Stimulated activated memory B cell treated with anti-CD40 and anti-IgM and Interleukin-4, amounts not matched to agents 10 μg/mL and 1 μg/mL and 100 μg/mL, for 72 hours (primary cell): ENCODE measurements around the gene TAS2R60.
"Not testable (repeated sequence)": the region's sequence is repeated elsewhere in the genome, so short reads cannot be mapped to it uniquely, and the experiment has no call there.

Source experiments
- ATAC-seq: fragments of 150-1000 bp; cut with Tn5 transposase; 2 replicates; pipeline ENCODE4 v1.10.0; 2021
- H3K27ac Mint-ChIP-seq: one replicate; pipeline ENCODE4 v1.8.0; 2022; ENCODE audit warnings: mild to moderate bottlenecking, mixed read lengths
- H3K27me3 Mint-ChIP-seq: one replicate; pipeline ENCODE4 v1.8.0; 2022; ENCODE audit warnings: mixed read lengths
- H3K36me3 Mint-ChIP-seq: one replicate; pipeline ENCODE4 v1.8.0; 2022; ENCODE audit warnings: mixed read lengths
- H3K4me1 Mint-ChIP-seq: one replicate; pipeline ENCODE4 v1.8.0; 2022; ENCODE audit warnings: mixed read lengths
- H3K4me3 Mint-ChIP-seq: one replicate; pipeline ENCODE4 v1.8.0; 2022; ENCODE audit warnings: mild to moderate bottlenecking, moderate library complexity, mixed read lengths
- H3K9me3 Mint-ChIP-seq: one replicate; pipeline ENCODE4 v1.8.0; 2022; ENCODE audit warnings: mixed read lengths

Gene TAS2R60

GRCh38 chr7:143406002-143406357 is 37.3 kb upstream of the TAS2R60 start:
- H3K4me3 Mint-ChIP-seq, result no peak overlapping the region
- no peaks in the 10 kb centered on the region for H3K36me3 Mint-ChIP-seq
- H3K9me3 Mint-ChIP-seq, result no peaks in the 10 kb centered on the region
- H3K27ac Mint-ChIP-seq, result no peak overlapping the region
- ATAC-seq, result no peak
- H3K27me3 Mint-ChIP-seq, result peaks cover 21% of the 10 kb centered on the region
- peaks cover 33% of the 10 kb centered on the region for H3K4me1 Mint-ChIP-seq

GRCh38 chr7:143407287-143408251 is 35.7 kb upstream of the TAS2R60 start:
- Mint-ChIP-seq H3K36me3 (no peaks in the 10 kb centered on the region), H3K27me3 (peaks cover 32% of the 10 kb centered on the region), H3K9me3 (no peaks in the 10 kb centered on the region), H3K4me1 (peaks cover 33% of the 10 kb centered on the region), H3K27ac (no peak overlapping the region), H3K4me3 (peak overlapping the region; percentile 38)
- no peak for ATAC-seq

GRCh38 chr7:143408252-143408685 is 35.0 kb upstream of the TAS2R60 start:
- H3K4me1 Mint-ChIP-seq, result peaks cover 33% of the 10 kb centered on the region
- no peak overlapping the region for H3K27ac Mint-ChIP-seq
- H3K36me3 Mint-ChIP-seq, result no peaks in the 10 kb centered on the region
- H3K4me3 Mint-ChIP-seq, result peak overlapping the region; percentile 38
- peak; percentile 18 for ATAC-seq
- H3K27me3 Mint-ChIP-seq, result peaks cover 38% of the 10 kb centered on the region
- H3K9me3 Mint-ChIP-seq, result no peaks in the 10 kb centered on the region

GRCh38 chr7:143408686-143409561 is 34.3 kb upstream of the TAS2R60 start, which contains the start of gene EPHA1:
Gene EPHA1 (minus strand): TSS chr7:143408856. CDS start chr7:143408805, 51 bp downstream.
- Mint-ChIP-seq H3K36me3 (no peaks in the 10 kb centered on the region), H3K4me3 (peak within 1 kb of the TSS; percentile 54), H3K27ac (no peak within 1 kb of the TSS), H3K9me3 (no peaks in the 10 kb centered on the region), H3K4me1 (peaks cover 33% of the 10 kb centered on the region), H3K27me3 (peaks cover 39% of the 10 kb centered on the region)
- peak; percentile 44 for ATAC-seq

- no peak for ATAC-seq
- H3K9me3 Mint-ChIP-seq, result no peaks in the 10 kb centered on the region
- no peak overlapping the region for H3K27ac Mint-ChIP-seq
- peak overlapping the region; percentile 4 for H3K4me3 Mint-ChIP-seq
- H3K36me3 Mint-ChIP-seq, result no peaks in the 10 kb centered on the region
- peaks cover 52% of the 10 kb centered on the region for H3K27me3 Mint-ChIP-seq
- peaks cover 33% of the 10 kb centered on the region for H3K4me1 Mint-ChIP-seq
Observed at GRCh38 chr7:143410521-143411004, 32.7 kb upstream of the TAS2R60 start.

- H3K27ac Mint-ChIP-seq, result no peak overlapping the region
- H3K36me3 Mint-ChIP-seq, result no peaks in the 10 kb centered on the region
- H3K9me3 Mint-ChIP-seq, result no peaks in the 10 kb centered on the region
- no peak overlapping the region for H3K4me3 Mint-ChIP-seq
- H3K4me1 Mint-ChIP-seq, result peaks cover 33% of the 10 kb centered on the region
- peaks cover 60% of the 10 kb centered on the region for H3K27me3 Mint-ChIP-seq
- ATAC-seq, result no peak
Observed at GRCh38 chr7:143411976-143412708, 31.1 kb upstream of the TAS2R60 start.

- H3K27me3 Mint-ChIP-seq, result peaks cover 68% of the 10 kb centered on the region
- H3K4me1 Mint-ChIP-seq, result peaks cover 24% of the 10 kb centered on the region
- H3K4me3 Mint-ChIP-seq, result no peak overlapping the region
- no peaks in the 10 kb centered on the region for H3K9me3 Mint-ChIP-seq
- no peak for ATAC-seq
- no peaks in the 10 kb centered on the region for H3K36me3 Mint-ChIP-seq
- no peak overlapping the region for H3K27ac Mint-ChIP-seq
Observed at GRCh38 chr7:143413123-143413522, 30.1 kb upstream of the TAS2R60 start.

- not testable (repeated sequence) for H3K9me3 Mint-ChIP-seq, ATAC-seq, H3K4me1 Mint-ChIP-seq, H3K27ac Mint-ChIP-seq, H3K36me3 Mint-ChIP-seq, H3K4me3 Mint-ChIP-seq
- H3K27me3 Mint-ChIP-seq, result peaks cover 75% of the 10 kb centered on the region
Observed at GRCh38 chr7:143415209-143415608, 28.0 kb upstream of the TAS2R60 start.

- no peak overlapping the region for H3K4me3 Mint-ChIP-seq
- ATAC-seq, result no peak
- H3K27ac Mint-ChIP-seq, result no peak overlapping the region
- H3K9me3 Mint-ChIP-seq, result no peaks in the 10 kb centered on the region
- H3K36me3 Mint-ChIP-seq, result no peaks in the 10 kb centered on the region
- peaks cover 1% of the 10 kb centered on the region for H3K4me1 Mint-ChIP-seq
- peaks cover 69% of the 10 kb centered on the region for H3K27me3 Mint-ChIP-seq
Observed at GRCh38 chr7:143415742-143416397, 27.4 kb upstream of the TAS2R60 start.

- Mint-ChIP-seq H3K4me1 (no peaks in the 10 kb centered on the region), H3K4me3 (no peak overlapping the region), H3K27me3 (peaks cover 66% of the 10 kb centered on the region), H3K9me3 (no peaks in the 10 kb centered on the region), H3K36me3 (no peaks in the 10 kb centered on the region), H3K27ac (no peak overlapping the region)
- no peak for ATAC-seq
Observed at GRCh38 chr7:143416565-143417149, 26.6 kb upstream of the TAS2R60 start.

- no peak overlapping the region for H3K27ac Mint-ChIP-seq
- no peaks in the 10 kb centered on the region for H3K4me1 Mint-ChIP-seq
- no peaks in the 10 kb centered on the region for H3K9me3 Mint-ChIP-seq
- H3K36me3 Mint-ChIP-seq, result no peaks in the 10 kb centered on the region
- ATAC-seq, result no peak
- no peak overlapping the region for H3K4me3 Mint-ChIP-seq
- H3K27me3 Mint-ChIP-seq, result peaks cover 54% of the 10 kb centered on the region
Observed at GRCh38 chr7:143417734-143418383, 25.4 kb upstream of the TAS2R60 start.

- no peak overlapping the region for H3K4me3 Mint-ChIP-seq
- H3K4me1 Mint-ChIP-seq, result no peaks in the 10 kb centered on the region
- H3K36me3 Mint-ChIP-seq, result no peaks in the 10 kb centered on the region
- H3K27ac Mint-ChIP-seq, result no peak overlapping the region
- no peak for ATAC-seq
- H3K27me3 Mint-ChIP-seq, result peaks cover 49% of the 10 kb centered on the region
- no peaks in the 10 kb centered on the region for H3K9me3 Mint-ChIP-seq
Observed at GRCh38 chr7:143418681-143419458, 24.4 kb upstream of the TAS2R60 start.

GRCh38 chr7:143419880-143420279 is 23.4 kb upstream of the TAS2R60 start:
- Mint-ChIP-seq H3K36me3 (no peaks in the 10 kb centered on the region), H3K27ac (no peak overlapping the region), H3K27me3 (peaks cover 43% of the 10 kb centered on the region), H3K9me3 (no peaks in the 10 kb centered on the region), H3K4me3 (no peak overlapping the region), H3K4me1 (no peaks in the 10 kb centered on the region)
- ATAC-seq, result no peak
